Epidermal melanocyte (primary cell): Measurements from ENCODE around the gene ZBTB3.
"Not testable (repeated sequence)": the region's sequence is repeated elsewhere in the genome, so short reads cannot be mapped to it uniquely, and the experiment has no call there.

ENCODE experiments used
- DNase-seq: peaks from one replicate; pipeline ENCODE4 v3.0.0; 2011; ENCODE audit warnings: low spot score; ENCODE audit not compliant: insufficient read length

The ZBTB3 gene

DNA sequence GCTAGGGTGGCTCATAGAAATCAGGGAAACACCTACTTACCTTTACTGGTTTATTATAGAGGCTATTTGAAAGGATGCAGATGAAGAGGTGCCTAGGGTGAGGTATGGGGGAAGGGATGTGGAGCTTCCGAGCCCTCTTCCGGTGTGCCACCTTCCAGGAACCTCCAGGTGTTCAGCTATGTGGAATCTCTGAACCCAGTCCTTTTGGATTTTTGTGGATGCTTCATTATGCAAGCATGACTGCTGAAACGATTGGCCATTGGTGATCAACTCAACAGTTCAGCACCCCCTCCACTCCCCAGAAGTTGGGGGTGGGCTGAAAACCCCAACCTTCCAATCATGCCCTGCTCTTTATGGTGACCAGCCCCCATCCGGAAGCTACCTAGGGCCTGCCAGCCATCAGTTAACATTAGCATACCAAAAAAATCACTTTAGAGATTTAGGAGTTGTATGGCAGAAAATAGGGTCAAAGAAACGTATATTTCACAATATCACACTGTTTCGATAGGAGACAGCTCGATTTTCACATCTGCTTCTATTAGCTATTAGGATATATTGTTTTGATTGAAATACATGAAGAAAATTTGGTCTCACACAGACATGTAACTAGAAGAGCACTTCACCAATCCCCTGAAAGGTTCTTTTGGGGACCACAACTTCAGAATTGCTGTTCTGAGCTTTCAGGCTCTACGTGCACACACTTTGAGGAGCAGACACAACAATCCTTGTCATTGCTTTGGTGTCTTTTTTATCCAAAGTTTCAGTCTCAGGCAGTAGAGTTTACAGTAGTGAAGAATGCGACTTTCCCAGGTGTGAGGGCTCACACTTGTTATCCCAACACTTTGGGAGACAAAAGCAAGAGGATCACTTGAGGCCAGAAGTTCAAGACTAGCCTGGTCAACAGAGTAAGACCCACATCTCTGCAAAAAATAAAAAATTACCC is 4.2 kb upstream of the ZBTB3 start:
- no peak for DNase-seq

DNA sequence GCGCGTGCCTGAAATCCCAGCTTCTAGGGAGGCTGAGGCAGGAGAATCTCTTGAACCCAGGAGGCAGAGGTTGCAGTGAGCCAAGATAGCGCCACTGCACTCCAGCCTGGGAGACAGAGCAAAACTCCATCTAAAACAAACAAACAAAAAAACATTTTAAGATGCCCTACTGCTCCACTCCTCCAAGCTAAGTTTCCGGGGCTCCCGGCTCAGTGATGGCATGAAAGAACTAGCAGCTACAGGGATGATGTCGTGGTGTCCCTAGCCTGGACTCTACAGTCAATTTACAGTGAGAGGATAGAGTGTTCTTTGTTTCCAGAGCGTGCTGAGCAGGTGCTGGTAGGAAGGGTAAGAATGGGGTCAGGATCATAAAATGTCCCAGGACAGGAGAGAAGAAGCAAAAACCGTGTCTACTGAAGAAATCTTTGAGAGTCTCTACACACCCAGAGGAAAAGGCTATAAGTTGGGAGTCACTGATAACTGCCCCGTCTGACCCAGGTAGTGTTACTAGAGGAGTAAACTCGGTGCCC is 1.2 kb upstream of the ZBTB3 start:
- DNase-seq: no peak

DNA sequence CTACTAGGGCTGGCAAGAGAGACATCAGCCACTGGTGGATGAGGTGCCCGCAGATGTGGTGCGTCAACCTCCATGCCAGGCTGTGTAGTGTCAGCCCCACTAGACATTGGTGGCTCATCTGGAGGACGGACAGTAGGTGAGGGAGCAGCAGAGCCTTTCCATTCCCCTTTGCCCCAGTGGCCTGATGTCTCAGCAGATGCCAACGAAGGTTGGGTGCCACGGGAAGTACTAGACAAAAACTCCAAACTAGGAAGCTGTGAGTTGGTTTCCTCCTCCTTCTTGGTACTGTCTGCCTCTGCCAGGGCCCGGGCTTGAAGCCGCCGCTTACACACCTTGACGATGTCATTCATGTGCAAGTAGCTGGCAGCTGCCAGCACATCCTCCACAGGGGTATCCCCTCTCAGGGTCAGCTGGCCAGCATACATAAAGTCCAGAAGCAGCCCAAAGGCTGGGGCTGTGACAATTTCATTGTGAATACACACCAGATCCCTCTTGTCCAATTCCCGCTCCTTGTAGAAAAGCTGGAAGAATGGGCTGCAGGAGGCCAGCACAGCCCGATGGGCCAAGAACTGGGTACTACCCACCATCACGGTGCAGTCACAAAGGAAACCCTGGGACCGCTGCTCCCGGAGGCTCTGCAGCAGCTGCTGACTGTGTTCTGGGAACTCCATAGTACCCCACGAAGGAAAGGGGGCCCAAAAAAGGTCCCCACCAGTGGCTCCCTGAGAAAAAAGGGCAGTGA is 795 bp downstream of the ZBTB3 start:
- DNase-seq: no peak

DNA sequence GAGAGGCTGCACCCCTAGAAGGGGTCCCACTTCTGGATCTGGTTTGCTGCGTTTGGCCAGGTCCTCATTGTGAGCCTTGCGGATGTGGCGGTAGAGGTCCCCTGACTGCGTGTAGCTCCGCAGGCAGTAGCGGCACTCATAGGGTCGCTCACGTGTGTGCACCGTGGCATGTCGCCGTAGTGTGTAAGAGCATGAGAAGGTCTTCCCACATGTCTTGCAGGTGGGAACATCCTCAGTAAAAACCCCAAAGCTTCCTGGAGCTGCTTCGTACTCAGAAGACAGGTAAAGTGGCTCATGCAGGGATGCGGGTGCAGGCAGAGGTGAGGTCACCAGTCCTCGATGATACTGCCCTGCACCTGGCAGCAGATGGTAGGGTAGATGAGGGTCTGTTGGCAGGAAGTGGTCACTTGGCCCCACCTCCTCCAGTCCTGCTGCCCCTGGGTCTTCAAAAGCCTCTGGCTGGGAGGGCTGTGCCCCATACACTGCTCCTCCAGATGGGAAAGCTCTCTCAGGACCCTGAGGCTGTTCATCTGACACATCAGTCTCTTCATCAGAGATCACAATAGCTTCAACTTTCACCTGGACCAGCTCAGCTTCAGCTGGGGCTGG is 1.7 kb downstream of the ZBTB3 start:
- DNase-seq: no peak

DNA sequence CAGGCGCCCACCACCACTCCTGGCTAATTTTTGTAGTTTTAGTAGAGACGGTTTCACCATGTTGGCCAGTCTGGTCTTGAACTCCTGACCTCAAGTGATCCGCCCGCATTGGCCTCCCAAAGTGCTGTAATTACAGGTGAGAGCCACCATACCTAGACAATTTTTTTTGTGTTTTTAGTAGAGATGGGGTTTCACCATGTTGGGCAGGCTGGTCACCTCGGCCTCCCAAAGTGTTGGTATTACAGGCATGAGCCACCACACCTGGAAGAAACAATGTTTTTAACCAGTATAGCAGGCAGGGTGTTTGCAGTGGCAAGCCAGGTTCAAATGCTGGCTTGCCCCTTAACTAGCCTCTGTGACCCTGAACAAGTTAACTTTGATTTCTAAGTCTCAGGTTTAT is 4.0 kb downstream of the ZBTB3 start:
- not testable (repeated sequence) for DNase-seq

DNA sequence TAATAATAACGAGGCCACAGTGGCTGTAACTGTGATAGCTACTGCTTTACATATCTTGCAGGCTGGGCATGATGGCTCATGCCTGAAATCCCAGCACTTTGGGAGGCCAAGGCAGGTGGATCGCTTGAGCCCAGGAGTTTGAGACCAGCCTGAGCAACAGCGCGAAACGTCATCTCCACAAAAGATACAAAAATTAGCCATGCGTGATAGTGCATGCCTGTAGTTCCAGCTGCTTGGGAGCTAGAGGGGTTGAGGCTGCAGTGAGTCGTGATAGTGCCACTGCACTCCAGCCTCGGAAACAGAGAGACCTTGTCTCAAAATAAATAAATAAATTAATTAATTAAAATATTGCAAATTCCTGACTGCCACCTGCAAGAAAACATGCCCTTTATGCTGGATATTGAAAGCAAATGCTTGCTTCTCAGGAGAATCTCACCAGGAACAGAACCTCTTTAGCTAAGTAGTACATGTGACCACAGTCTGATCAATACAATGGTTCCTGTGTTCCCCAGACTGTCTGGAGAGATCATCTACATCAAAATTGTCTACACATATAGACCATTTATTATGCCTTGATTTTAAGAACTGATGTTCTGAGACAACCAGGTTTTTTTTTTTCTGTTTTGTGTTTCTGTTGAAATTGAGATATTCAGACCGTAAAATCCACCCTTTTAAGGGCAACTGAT is 6.3 kb downstream of the ZBTB3 start:
- DNase-seq: peak; percentile 68

DNA sequence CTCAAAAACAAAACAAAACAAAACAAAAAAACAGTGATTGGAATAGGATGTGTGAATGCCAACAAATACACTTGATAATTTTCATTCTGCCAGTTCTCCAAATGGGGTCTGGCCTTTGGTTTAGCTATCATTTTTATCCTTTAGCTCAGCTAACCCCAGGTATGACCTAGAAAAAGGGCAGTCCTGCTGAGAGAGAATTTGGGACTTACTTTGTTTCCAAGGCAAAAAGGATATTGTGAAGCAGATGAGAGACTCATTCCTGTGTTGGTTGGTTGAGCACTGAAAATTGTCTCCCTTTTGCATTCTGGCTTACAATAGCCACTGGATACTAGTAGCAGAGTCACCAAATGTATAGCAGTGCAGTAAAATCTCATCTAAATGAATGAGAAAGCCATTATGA is 16.8 kb downstream of the ZBTB3 start:
- no peak for DNase-seq

DNA sequence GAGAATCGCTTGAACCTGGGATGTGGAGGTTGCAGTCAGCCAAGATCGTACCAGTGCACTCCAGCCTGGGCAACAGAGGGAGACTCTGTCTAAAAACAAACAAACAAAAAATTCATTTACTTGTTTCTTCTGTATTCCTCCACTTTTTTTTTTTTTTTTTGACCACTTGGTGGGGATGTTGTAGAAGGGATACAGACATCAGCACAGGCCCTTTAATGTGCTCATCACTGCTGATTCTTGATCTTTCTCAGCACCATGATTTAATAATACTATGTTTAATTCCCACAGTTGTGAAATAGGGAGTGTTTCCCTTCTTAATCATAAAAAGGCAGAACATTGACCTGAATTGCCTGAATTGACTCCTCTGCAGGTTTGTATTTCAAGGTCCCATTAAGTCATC is 21.1 kb downstream of the ZBTB3 start:
- DNase-seq: no peak

DNA sequence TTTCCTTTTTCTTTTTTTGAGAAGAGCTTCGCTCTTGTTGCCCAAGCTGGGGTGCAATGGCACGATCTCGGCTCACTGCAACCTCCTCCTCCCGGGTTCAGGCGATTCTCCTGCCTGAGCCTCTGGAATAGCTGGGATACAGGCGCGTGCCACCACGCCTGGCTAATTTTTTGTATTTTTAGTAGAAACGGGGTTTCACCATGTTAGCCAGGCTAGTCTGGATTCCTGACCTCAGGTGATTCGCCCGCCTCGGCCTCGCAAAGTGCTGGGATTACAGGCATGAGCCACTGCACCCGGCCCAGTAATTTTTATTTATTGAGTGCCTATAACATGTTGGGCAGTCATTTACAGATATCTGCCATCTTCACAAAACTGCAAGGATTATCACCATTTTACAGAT is 23.9 kb downstream of the ZBTB3 start:
- DNase-seq: not testable (repeated sequence)

DNA sequence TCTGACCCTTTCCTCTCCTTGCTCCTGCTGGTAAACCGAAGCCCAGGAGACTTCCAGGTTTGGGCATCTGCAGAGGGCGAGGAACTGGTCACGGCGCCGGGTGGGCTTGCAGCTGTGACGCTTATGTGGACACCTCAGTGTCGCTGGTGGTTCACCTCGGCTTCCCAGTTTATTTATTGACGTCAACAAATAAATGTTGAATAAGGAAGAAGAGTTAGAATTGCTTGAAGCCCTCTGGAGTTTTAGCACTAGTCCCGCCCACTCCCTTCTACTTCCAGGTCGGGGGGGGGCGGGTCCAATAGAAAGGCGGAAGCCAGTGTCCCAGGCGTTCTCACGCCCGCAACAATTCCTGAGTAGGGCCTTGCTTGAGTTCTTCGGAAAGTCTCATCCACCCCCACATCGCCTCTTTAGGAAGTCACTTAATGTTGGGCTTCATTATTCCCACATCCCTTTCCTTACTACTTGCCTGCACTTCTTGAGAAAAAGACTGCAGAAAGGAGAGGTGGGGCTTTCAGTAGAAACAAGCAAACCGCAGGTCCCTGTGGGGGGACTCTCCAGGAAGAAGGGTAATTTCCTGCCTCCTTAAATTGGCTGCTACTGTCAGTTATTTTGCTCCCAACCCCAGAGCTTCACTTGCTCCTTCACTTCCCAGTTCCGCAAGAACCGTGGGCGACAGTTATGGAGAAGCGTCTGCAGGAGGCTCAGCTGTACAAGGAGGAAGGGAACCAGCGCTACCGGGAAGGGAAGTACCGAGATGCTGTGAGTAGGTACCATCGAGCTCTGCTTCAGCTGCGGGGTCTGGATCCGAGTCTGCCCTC is 25.6 kb downstream of the ZBTB3 start, which contains the start of gene TTC9C:
Gene TTC9C, plus strand, starts transcription at position 316 of the 818 bp plus-strand sequence. Its CDS starts 363 bp downstream, at position 679.
- peak; percentile 65 for DNase-seq

DNA sequence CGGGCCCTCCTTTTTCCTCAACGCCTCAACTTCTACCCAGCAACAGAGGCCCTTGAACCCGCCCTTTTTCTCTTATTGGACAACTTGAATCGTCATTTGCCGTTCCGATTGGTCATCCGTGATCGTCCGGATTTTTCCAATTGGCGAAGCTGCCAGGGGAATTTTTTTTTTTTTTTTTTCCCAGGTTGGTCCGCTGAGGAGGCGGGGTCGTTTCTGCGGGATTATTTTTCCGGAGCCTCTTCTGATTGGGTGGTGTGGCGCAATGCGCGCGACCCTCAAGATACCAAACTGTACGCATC is 26.1 kb downstream of the ZBTB3 start:
- DNase-seq: peak; percentile 86

DNA sequence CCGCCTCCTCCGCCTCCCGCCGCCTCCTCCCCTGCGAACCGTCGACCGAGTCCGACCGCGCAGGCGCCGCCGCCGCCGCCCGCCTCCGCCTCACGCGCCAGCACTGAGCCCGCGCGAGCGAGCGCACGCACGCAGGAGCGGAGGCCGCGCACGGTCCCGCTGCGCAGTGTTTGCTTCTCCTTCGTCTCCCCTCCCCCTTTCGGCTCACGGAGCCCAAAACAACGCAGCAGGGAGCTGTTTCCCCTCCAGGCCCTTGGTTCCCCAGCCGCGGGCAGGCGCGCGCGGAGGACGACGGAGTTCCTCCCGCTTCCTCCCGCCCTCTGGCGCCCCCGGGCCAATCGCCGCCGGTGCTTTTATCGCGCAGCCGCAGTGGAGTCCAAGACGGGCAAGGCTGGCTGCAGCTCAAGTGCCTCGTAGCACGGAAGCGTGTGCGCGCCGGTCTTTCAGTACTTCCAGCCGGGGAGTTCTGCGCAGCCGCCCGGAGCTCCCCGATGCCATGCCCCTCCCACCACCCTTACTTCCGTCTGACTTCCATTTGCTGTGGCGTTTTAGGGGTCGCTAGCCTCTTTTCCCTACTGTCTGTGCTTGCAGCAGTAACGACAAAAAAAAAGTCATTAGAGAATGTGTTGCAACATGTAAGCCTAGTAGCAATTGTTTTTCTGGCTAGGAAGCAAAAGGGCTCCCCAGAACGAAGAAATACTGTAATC is 26.6 kb downstream of the ZBTB3 start, which contains the start of gene HNRNPUL2:
Gene HNRNPUL2, minus strand, starts transcription at position 293 of the 707 bp plus-strand sequence. CDS start 301 bp downstream, outside the sequence.
- peak; percentile 92 for DNase-seq

DNA sequence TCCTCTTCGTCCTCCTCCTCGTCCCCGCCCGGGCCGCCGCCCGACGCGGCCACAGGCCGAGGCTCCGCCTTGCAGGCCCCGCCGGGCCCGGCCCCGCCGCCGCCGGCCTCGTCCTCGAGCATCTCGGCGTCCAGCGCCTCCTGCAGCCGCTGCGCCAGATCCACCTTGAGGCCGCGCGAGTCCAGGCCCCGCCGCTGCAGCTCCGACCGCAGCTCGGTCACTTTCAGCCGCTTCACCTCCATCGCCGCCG is 27.1 kb downstream of the ZBTB3 start:
- DNase-seq: no peak

DNA sequence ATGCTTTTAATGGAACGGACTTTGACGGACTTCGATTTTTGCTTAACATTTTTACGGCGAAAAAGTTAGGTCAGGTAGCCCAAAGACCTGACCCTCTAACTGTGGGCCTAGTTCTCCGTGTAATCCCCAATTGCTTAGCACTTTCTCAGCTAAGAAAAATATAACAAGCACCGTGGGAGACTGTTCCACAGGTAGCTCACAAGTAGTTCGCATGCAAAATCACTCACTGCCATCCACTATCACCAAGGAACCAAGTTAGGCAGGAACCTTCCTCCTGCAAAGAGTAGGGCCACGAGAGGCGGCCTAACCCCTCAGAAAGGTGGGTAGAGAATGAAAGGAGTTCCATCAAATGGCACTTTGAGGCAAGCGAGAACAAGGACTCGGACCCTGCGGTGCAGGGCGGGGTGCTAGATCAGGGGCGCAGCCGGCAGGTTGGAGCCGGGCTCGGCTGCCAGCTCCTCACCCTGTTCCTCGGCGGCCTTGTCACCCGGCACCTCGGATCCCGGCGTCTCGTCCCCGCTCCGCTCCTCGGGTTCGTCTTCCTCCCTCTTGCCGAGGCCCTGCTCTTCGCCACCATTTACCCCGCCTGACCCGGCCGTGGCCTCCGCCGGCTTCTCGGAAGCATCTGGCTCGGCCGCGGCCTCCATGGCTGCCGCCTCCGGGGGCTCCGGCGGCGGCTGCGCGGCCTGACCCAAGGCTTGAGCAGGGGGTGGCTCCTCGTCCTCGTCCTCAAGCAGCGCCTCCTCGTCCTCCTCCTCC is 27.6 kb downstream of the ZBTB3 start:
- DNase-seq: no peak

DNA sequence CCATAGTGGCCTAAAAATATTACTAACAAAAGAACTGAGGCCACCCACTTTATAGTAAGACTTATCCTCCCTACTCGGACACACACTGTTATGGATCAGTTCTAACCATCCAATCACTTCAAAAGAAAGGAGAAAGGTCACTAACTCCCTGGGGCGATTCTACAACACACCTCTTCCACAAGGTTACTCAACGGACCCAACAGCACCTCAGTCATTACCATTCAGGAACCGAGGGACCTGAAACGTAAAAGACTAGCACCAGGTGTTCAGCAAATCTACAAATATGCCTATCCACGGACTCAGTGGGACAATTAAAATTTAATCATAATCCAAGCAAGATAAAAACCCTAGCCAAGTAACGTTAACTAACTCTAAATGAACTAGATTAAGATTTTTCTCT is 28.3 kb downstream of the ZBTB3 start:
- DNase-seq: no peak

DNA sequence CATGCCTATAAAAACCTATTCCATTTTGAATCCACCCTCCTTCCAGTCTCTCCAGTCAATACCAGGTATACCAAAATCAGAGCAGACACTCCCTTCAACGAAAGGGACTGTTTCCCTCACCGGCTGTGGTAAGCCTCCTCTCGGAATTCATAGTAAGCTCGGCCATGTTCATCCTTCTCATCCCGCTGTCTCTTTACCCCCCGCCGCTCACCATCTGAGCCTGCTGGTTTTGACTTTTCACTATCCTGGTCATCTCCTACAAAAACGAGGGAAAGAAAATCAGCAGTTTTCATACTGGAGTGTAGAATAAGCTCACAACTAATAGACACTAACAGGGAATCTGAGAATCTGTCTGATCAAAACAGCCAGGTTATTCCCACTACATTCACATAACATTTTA is 29.8 kb downstream of the ZBTB3 start:
- DNase-seq: no peak

DNA sequence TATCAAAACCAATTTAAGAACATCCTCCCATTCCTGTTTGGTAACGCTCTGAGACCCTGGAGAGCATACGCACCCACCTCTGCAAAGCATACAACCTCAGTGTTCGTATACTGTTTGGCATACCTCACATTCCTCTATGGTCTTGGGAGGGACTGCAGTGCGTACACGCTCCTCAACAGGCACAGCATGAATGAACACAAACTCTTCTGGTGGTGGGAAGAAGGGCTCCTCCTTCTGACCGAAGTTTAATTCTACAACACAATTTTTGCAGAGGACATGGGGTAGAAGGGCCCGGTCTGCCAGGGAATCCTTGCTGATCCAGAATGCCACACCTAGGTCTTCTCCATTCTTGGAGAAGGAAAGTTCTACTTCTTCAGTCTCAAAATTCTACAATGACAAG is 32.0 kb downstream of the ZBTB3 start:
- no peak for DNase-seq

DNA sequence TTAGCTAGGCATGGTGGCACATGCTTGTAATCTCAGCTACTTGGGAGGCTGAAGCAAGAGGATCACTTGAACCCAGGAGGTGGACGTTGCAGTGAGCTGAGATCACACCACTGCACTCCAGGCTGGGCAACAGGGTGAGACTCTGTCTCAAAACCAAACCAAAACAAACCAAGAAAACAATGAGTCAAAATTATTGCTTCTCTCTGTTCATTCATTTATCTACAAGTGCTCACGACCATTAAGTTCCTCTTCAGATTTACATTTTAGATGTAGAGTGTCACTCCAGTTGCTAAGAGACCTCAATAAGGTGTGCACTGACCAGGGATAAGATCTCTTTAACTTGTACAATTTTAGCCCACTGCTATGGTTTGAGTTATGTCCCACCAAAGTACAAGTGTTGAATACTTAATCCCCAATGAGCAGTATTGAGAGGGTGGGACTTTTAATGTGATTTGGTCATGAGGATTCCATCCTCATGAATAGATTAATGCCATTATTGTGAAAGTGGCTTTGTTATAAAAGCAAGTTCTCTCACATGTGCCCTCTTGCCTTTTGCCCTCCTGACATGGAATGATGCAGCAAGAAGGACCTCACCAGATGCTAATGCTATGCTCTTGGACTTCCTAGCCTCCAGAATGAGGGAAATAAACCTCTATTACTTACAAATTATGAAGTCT is 34.5 kb downstream of the ZBTB3 start:
- no peak for DNase-seq

DNA sequence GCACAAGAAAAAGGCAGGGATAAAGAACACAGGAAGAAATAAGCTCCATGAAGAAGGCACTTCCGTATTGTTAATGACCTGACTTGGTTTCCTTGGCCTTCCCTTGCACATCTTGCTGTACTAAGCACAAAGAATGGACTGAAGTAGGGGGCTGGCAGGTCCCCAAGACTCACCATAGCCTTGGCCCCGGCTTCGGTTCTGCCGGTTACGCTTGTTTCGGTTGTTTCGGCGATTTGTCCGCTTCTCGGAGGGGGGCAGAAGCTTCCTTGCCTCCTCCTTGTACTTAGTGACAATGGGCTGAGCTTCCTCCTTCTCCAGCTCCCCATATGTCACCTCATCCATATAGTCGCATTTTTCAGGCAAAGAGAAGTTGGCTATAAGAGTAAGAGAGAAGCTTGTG is 37.1 kb downstream of the ZBTB3 start:
- no peak for DNase-seq
